ENCODE measurements around the gene MLLT1. TPM values are rescaled to one million over a fixed set of nuclear protein-coding genes. Genes with fewer than 3 reads are reported as not detected.
A peak's percentile ranks its signal among the peaks of the same experiment; 100 is the strongest.

Gene MLLT1
- total RNA-seq, 1 donor from 2014 or later: 61.9 TPM

DNA sequence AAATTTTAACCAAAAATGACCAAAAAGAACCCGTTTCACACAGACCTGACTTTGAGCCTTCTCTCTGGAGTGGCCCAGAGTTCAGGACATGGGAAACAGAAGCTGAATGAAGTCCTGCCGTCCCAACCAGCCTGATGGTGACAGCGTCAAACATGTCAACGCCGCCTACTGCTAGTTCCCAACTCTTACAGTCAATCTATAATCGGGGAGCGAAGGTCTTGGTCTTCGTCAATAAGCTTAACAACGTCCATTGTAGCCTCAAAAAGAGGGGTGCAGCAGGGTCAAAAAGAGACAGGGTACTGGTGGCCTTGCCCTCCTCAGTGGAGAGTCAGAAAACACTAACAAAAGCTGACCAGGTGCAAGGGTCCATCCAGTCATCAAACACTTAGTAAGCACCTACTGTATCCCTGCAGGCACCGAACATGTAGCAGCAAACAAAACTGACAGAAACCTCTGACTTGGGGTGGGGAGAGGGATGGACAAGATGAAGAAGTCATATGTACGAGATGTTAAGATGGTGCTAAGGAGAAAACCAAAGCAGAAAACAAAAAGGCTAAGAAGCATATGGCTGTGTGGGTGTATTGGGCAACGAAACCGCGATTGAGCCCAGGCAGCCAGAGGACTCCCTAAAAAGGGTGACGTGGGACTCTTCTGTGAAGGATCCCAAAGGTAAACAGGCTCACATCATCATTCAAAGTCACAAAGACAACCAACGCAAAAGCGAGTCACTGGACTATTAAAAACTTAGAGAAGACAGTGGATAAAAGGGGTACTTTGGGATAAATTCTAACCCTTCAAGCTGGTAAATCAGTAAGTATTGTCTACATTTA is 12.0 kb downstream of the MLLT1 start:
- Histone ChIP-seq H3K27ac (peak overlapping the region; percentile 53), H3K27me3 (ENCODE audit: low read depth) (no peaks in the 10 kb centered on the region), H3K4me3 (no peak overlapping the region), H3K4me1 (peaks cover 80% of the 10 kb centered on the region), H3K36me3 (peaks cover 45% of the 10 kb centered on the region), H3K9me3 (no peaks in the 10 kb centered on the region)
- peak; percentile 26 to 58 for ATAC-seq
- intact Hi-C loops (cut with DNase I): no loop called here
- TF ChIP-seq, protein P1, sequence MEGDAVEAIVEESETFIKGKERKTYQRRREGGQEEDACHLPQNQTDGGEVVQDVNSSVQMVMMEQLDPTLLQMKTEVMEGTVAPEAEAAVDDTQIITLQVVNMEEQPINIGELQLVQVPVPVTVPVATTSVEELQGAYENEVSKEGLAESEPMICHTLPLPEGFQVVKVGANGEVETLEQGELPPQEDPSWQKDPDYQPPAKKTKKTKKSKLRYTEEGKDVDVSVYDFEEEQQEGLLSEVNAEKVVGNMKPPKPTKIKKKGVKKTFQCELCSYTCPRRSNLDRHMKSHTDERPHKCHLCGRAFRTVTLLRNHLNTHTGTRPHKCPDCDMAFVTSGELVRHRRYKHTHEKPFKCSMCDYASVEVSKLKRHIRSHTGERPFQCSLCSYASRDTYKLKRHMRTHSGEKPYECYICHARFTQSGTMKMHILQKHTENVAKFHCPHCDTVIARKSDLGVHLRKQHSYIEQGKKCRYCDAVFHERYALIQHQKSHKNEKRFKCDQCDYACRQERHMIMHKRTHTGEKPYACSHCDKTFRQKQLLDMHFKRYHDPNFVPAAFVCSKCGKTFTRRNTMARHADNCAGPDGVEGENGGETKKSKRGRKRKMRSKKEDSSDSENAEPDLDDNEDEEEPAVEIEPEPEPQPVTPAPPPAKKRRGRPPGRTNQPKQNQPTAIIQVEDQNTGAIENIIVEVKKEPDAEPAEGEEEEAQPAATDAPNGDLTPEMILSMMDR (IDR thresholded peaks at IDR 0.05): no peak
- no peak for DNase-seq

DNA sequence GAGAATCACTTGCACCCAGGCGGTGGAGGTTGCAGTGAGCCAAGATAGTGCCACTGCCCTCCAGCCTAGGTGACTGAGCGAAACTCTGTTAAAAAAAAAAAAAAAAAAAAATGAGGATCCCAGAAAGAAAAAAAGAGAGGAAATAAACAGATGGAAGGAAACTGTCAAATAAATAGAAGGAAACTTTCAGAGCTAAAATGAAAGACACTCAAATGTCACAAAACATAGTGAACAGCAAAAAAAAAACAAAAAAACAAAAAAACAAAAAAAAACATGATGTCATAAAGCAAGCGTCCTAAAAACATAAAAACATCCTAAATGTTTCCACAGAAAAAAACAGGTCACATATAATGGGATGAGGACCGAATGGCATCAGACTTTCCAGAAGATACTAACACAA is 15.0 kb downstream of the MLLT1 start:
- DNase-seq (no peak), ATAC-seq (no peak)
- intact Hi-C loops (cut with DNase I): no loop called here
- TF ChIP-seq, protein P1 (IDR thresholded peaks at IDR 0.05): no peak
- peaks cover 67% of the 10 kb centered on the region for H3K4me1 ChIP-seq
- peaks cover 67% of the 10 kb centered on the region for H3K36me3 ChIP-seq
- H3K27ac ChIP-seq: no peak overlapping the region
- H3K27me3 ChIP-seq (ENCODE audit: low read depth): no peaks in the 10 kb centered on the region
- H3K4me3 ChIP-seq: no peak overlapping the region
- no peaks in the 10 kb centered on the region for H3K9me3 ChIP-seq

DNA sequence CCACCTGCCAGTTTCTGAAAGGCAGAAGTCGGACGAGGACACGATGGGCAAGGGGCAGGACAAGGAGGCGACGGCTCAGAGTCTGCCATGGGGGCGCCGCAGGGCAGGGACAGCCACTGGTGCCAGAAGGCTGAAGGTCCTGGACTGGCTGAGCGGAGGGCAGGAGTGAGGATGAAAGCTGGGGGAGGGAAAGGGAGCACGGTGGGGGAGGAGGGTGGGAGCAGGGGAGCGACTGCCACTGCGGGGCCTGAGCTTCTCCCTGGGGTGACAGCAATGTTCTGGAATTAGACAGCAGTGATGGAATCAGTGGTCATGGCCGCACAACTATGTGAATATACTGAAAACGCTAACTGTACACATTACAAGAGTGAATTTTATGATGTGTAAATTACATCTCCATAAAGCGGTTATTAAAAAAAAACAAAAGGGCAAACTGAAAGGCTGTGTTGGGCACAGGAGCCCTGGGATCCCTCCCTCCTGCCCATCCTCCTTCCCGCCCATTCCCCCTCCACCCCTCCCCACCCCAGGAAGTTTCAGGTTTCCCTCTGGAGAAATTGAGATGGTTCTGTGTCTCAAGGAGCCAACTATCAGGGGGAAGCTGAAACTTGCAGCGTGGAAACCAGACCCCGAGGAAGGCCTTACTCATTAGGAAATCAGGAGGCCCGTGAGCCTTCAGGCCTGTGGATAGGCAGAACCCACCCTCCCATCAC is 15.9 kb downstream of the MLLT1 start:
- peaks cover 64% of the 10 kb centered on the region for H3K4me1 ChIP-seq

DNA sequence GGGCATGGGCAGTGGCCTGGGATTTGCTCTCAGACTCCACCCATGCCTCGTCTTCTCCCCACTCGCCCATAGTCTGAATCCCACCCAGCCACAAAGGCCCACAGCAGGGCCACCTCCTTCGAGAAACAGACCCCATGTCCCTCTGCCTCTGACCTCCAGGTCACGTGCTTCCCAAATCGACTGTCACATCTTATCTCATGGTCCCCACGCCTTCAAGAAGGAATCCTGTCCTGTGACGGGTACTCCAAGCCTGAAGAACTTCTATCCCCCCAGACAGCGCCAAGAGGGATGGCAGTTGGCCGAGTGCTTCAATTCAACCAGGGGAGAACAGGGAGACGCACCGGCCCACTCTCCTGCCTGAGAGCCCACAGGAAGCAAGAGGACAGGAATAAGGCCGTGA is 16.5 kb downstream of the MLLT1 start:
- intact Hi-C loops (cut with DNase I): no loop called here
- DNase-seq (no peak), ATAC-seq (no peak)
- no peaks in the 10 kb centered on the region for H3K27me3 ChIP-seq (ENCODE audit: low read depth)
- peaks cover 58% of the 10 kb centered on the region for H3K4me1 ChIP-seq
- H3K27ac ChIP-seq: no peak overlapping the region
- TF ChIP-seq, protein P1 (IDR thresholded peaks at IDR 0.05): no peak
- no peak overlapping the region for H3K4me3 ChIP-seq
- no peaks in the 10 kb centered on the region for H3K9me3 ChIP-seq
- H3K36me3 ChIP-seq: peaks cover 67% of the 10 kb centered on the region

More for the DNA sequence above, 15.9 kb downstream of the MLLT1 start:
- no peak for ATAC-seq
- intact Hi-C loops (cut with DNase I): no loop called here
- no peak overlapping the region for H3K4me3 ChIP-seq
- H3K36me3 ChIP-seq: peaks cover 65% of the 10 kb centered on the region
- no peaks in the 10 kb centered on the region for H3K27me3 ChIP-seq (ENCODE audit: low read depth)
- no peak overlapping the region for H3K27ac ChIP-seq
- TF ChIP-seq, protein P1 (IDR thresholded peaks at IDR 0.05): no peak
- no peaks in the 10 kb centered on the region for H3K9me3 ChIP-seq
- DNase-seq: no peak

DNA sequence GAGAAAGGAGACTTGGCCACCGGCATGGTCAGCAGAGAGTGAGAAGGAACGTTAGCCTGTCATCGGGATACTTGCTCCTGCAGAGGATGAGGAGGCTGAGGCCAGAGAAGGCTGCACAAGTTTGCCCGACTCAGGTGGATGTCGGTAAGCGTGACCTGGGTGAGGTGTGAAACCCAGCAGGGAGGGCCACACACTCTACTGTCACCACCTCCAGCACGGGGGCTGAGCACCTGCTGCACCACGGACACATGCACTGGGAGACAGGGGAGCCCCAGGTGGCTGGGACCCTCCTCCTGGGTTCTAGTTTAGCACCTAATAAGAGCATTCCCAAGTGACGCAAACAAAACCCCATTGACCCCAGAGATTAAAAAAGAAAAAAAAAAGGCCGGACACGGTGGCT is 17.3 kb downstream of the MLLT1 start:
- Histone ChIP-seq H3K4me3 (no peak overlapping the region), H3K27me3 (ENCODE audit: low read depth) (no peaks in the 10 kb centered on the region), H3K9me3 (no peaks in the 10 kb centered on the region), H3K27ac (no peak overlapping the region), H3K4me1 (peaks cover 50% of the 10 kb centered on the region), H3K36me3 (peaks cover 66% of the 10 kb centered on the region)
- TF ChIP-seq, protein P1 (IDR thresholded peaks at IDR 0.05): no peak
- no peak for DNase-seq
- intact Hi-C loops (cut with DNase I): no loop called here
- no peak for ATAC-seq

Data from lower lobe of right lung (tissue), 2 donors.